Left lung (tissue), 10 donors: ENCODE measurements around the gene RNF43. TPM values are rescaled to one million over a fixed set of nuclear protein-coding genes. Genes with fewer than 3 reads are reported as not detected.

Experiments
- ATAC-seq: fragments of 200-7000 bp; cut with Tn5 transposase; one replicate; pipeline ENCODE4 v1.9.1; 2020; ENCODE audit warnings: moderate library complexity
- DNase-seq, 4 donors: peaks; one replicate each; pipeline ENCODE4 v3.0.0-alpha.2; 2013 to 2020
- H3K27ac ChIP-seq, 2 donors: fragments of 200-600 bp; sonication (generic) in 1 of 2; one replicate each; pipeline versions ENCODE4 v1.5.0 to v1.8.0; 2020 to 2021
- H3K27me3 ChIP-seq, 2 donors: fragments of 200-600 bp; sonication (generic) in 1 of 2; one replicate each; pipeline versions ENCODE4 v1.5.0 to v1.8.0; 2020 to 2021
- H3K36me3 ChIP-seq, 2 donors: fragments of 200-600 bp; sonication (generic) in 1 of 2; one replicate each; pipeline versions ENCODE4 v1.5.0 to v1.8.0; 2020 to 2021
- H3K4me1 ChIP-seq, 2 donors: fragments of 200-600 bp; one replicate each; pipeline ENCODE4 v1.8.0; 2021
- H3K4me3 ChIP-seq, 2 donors: fragments of 200-600 bp; sonication (generic) in 1 of 2; one replicate each; pipeline versions ENCODE4 v1.5.0 to v1.8.0; 2020 to 2021; ENCODE audit warnings: mild to moderate bottlenecking in 1 of 2
- H3K9me3 ChIP-seq, 2 donors: fragments of 200-600 bp; sonication (generic) in 1 of 2; one replicate each; pipeline versions ENCODE4 v1.5.0 to v1.8.0; 2020 to 2021
- intact Hi-C, 2 donors: fragments of 100-400 bp; cut with DNase I; formaldehyde crosslinking; loops; one replicate each; pipeline versions ENCODE4 v1.11.2 to v1.14.2; 2022
- polyA plus RNA-seq, 6 donors: library from polyadenylated mRNA; unstranded; fragments of 120-200 nt; gene quantifications; one replicate each; pipeline ENCODE4 v1.2.1, GENCODE V29; 2013; ENCODE audit not compliant: insufficient read length in 6 of 6
- total RNA-seq, 2 donors: library from RNA; stranded (reverse); fragmentation: NEBNext Ultra II Directional; extraction: Animal tissue kit (Norgen Biotek cat#: 25700); gene quantifications; one replicate each; pipeline ENCODE4 v1.2.1, GENCODE V29; 2021
- TF ChIP-seq, protein P1 (sequence below), 2 donors: fragments of 200-600 bp; sonication (generic) in 1 of 2; IDR thresholded peaks; one replicate each; pipeline versions ENCODE4 v1.5.0 to v1.8.0; 2021; ENCODE audit warnings: antibody characterized with exemption in 2 of 2
- donor health status: DM: no; HTN: yes; CAD: no.
- donor health status: DM: no; HTN: no; CAD: no.

Gene RNF43
- total and polyA plus RNA-seq, 8 donors: 6.8 to 55.8 (median 36.0) TPM

DNA sequence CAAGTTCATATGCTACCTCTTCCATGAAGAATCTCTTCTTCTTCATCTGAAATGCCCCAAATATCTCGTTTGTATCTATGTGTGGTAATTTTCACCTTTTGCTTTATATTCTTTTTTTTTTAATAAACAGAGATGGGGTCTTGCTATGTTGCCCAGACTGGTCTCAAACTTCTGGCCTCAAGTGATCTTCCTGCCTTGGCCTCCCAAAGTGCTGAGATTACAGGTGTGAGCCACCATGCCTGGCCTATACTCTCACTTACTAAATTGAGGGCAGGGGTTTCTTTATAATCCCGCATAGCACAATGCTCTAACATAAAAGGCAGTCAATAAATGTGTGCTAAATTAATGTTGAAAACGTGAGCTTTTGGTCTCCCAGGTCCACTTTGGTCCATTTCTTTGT is 30.6 kb downstream of the RNF43 start:
- Histone ChIP-seq H3K4me1 (peaks cover 15 to 25% of the 10 kb centered on the region in 2 donors), H3K4me3 (no peak overlapping the region), H3K27ac (no peak overlapping the region), H3K27me3 (no peaks in the 10 kb centered on the region), H3K36me3 (no peaks in the 10 kb centered on the region), H3K9me3 (no peaks in the 10 kb centered on the region)
- ATAC-seq: no peak
- TF ChIP-seq, protein P1, sequence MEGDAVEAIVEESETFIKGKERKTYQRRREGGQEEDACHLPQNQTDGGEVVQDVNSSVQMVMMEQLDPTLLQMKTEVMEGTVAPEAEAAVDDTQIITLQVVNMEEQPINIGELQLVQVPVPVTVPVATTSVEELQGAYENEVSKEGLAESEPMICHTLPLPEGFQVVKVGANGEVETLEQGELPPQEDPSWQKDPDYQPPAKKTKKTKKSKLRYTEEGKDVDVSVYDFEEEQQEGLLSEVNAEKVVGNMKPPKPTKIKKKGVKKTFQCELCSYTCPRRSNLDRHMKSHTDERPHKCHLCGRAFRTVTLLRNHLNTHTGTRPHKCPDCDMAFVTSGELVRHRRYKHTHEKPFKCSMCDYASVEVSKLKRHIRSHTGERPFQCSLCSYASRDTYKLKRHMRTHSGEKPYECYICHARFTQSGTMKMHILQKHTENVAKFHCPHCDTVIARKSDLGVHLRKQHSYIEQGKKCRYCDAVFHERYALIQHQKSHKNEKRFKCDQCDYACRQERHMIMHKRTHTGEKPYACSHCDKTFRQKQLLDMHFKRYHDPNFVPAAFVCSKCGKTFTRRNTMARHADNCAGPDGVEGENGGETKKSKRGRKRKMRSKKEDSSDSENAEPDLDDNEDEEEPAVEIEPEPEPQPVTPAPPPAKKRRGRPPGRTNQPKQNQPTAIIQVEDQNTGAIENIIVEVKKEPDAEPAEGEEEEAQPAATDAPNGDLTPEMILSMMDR (IDR thresholded peaks at IDR 0.05): no peak
- no peak for DNase-seq
- intact Hi-C loops: no loop called here

DNA sequence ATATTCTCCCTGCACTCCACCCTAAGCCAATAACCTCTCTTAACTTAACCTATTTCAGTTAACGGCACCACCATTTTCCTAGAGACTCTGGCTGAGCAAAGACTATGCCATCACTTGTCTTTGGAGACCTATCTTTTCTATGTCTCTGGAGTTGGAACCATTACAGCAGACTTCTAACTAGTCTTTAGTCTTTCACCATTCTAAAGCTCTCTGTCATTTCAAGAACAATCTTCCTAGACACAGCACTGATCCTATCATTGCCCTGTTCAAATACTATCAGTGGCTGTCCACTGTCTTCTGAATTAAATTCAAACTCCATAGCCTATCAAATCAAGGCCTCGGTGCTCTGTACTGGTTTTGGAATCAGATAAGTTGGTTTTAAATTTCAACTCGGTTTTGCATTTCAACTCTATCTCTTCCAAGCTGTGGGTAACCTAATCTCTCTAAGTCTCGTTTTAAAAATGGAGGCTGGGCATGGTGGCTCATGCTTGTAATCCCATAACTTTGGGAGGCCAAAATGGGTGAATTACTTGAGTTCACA is 31.9 kb downstream of the RNF43 start:
- no peak for DNase-seq
- ATAC-seq: no peak
- peaks cover 25 to 26% of the 10 kb centered on the region in 2 donors for H3K4me1 ChIP-seq
- H3K27ac ChIP-seq: no peak overlapping the region
- no peak overlapping the region for H3K4me3 ChIP-seq
- TF ChIP-seq, protein P1 (IDR thresholded peaks at IDR 0.05): no peak
- no peaks in the 10 kb centered on the region for H3K36me3 ChIP-seq
- intact Hi-C loops: no loop called here
- no peaks in the 10 kb centered on the region for H3K27me3 ChIP-seq
- H3K9me3 ChIP-seq: no peaks in the 10 kb centered on the region

DNA sequence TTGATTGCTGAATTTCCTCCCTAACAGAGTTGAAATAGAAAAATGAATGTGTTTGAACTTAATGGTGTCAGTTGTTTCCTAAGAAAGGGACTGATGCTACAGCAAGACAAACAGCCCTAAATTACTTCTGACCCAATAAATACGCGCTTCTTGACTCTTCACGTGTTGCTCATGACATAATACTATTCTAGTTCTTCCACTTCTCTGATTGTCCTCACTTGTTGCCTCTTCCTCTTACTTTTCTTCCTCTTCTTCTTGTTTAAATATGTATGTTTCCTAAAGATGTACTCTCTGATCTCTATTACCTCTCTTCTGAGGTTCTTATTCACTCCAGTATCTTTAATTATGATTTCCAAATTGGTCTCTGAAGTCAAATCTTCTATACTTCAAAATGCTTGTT is 32.4 kb downstream of the RNF43 start:
- no peaks in the 10 kb centered on the region for H3K27me3 ChIP-seq
- H3K4me1 ChIP-seq: peaks cover 25 to 26% of the 10 kb centered on the region in 2 donors
- no peaks in the 10 kb centered on the region for H3K9me3 ChIP-seq
- TF ChIP-seq, protein P1 (IDR thresholded peaks at IDR 0.05): no peak
- DNase-seq (no peak), ATAC-seq (no peak)
- H3K27ac ChIP-seq: no peak overlapping the region
- intact Hi-C loops: no loop called here
- H3K36me3 ChIP-seq: no peaks in the 10 kb centered on the region
- H3K4me3 ChIP-seq: no peak overlapping the region

DNA sequence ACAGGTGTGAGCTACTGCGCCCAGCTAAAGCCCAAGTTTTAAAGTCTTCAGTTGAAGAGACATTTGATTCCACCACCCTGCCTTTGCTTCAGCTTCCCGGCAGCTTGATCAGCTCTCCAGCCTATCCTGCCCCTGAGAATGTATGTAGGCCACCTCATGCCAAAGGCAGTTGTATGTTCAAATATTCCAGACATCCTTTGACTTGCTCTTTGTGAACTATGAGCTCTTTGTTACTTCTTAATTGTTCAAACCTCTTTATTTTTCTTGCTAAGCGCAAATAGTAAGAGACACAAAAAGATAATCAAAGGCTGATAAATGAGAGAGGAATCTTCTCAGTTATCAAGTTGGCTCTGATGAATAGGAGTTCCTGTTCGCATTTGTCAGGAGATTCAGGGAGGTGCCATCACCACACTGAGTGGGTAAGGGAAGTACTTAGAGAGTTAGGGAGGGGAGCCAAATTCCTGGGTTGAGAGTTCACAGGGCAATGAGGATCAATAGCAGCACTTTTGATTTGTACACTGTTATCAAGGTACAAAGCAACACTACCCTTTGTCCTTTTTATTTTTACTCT is 33.4 kb downstream of the RNF43 start:
- intact Hi-C loops: no loop called here
- Histone ChIP-seq H3K4me1 (peaks cover 23 to 24% of the 10 kb centered on the region in 2 donors), H3K27me3 (no peaks in the 10 kb centered on the region), H3K27ac (no peak overlapping the region), H3K9me3 (no peaks in the 10 kb centered on the region), H3K36me3 (no peaks in the 10 kb centered on the region), H3K4me3 (no peak overlapping the region)
- DNase-seq: no peak
- ATAC-seq: no peak
- TF ChIP-seq, protein P1 (IDR thresholded peaks at IDR 0.05): no peak

DNA sequence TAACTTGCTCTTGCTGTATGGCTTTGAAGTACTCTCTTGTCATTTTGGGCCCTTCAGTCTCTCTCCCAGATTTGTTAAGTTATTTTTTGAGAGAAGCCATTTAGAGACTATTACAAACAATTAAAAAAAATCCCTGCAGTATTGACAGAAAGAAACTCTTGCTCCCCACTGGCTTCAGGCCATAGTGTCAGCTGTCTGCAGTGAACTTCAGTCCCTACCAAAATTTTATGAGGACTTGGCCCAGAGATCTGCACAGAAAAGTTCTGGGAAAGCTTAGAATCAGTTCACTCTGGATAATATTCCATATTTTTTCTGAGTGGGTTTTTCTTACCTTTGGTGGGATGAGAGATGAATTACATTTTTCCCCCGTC is 34.5 kb downstream of the RNF43 start:
- Histone ChIP-seq H3K27ac (no peak overlapping the region), H3K4me1 (peaks cover 16 to 21% of the 10 kb centered on the region in 2 donors), H3K4me3 (no peak overlapping the region), H3K9me3 (no peaks in the 10 kb centered on the region), H3K27me3 (no peaks in the 10 kb centered on the region), H3K36me3 (no peaks in the 10 kb centered on the region)
- DNase-seq (peak in 1 of 4 donors; percentile 73), ATAC-seq (no peak)
- intact Hi-C loops: no loop called here
- TF ChIP-seq, protein P1 (IDR thresholded peaks at IDR 0.05): no peak
